HAP-1 (cell line): ENCODE measurements around the gene SFI1.

Experiments used
- DNase-seq, 2 experiments: peaks; one replicate each; pipeline ENCODE4 v3.0.0-alpha.2; 2016 to 2020; ENCODE audit warnings: low spot score in 2 of 2
- H3K27me3 ChIP-seq: fragments of 250-450 bp; sonication (Bioruptor Pico); 2 replicates; pipeline ENCODE4 v1.5.1; 2020; ENCODE audit warnings: low read depth, mild to moderate bottlenecking, moderate library complexity
- H3K36me3 ChIP-seq: fragments of 250-450 bp; sonication (Bioruptor Pico); replicated peaks from 2 replicates; pipeline ENCODE4 v1.5.1; 2020; ENCODE audit warnings: mild to moderate bottlenecking
- H3K4me1 ChIP-seq: fragments of 250-450 bp; sonication (Bioruptor Pico); 2 replicates; pipeline ENCODE4 v1.5.1; 2020; ENCODE audit warnings: mild to moderate bottlenecking
- H3K4me3 ChIP-seq: fragments of 250-450 bp; sonication (Bioruptor Pico); 2 replicates; pipeline ENCODE4 v1.5.1; 2020; ENCODE audit warnings: mild to moderate bottlenecking, moderate library complexity
- H3K9me3 ChIP-seq: fragments of 250-450 bp; sonication (Bioruptor Pico); 2 replicates; pipeline ENCODE4 v1.5.1; 2020; ENCODE audit warnings: mild to moderate bottlenecking, moderate library complexity
- in situ Hi-C: fragments of 300-500 bp; cut with MboI; formaldehyde crosslinking; loops from 3 replicates; pipeline ENCODE4 v1.14.3; 2020; ENCODE audit warnings: low sequenced_read_pairs, inconsistent platforms, mixed read lengths

SFI1 gene

DNA sequence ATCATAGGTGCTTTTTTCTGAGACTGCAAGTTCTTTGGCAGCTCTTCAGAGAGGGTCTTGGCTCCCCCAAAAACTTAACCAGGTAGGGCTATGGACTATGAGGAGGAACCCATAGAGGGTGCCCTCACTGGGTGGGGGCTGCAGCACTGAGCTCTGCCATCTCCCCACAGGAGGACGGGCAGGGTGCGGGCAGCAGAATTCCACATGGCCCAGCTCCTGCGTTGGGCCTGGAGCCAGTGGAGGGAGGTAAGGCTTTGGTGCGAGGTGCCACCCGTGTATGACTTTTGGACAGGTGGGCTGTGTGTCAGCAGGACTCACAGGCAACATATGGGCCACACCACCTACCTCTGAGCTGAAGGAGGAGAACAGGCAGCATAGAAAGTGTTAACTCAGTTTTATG lies 107.2 kb downstream of the SFI1 start:
- H3K4me3 ChIP-seq: no peak overlapping the region
- H3K27me3 ChIP-seq: no peaks in the 10 kb centered on the region
- H3K36me3 ChIP-seq: peaks cover 6% of the 10 kb centered on the region
- H3K9me3 ChIP-seq: no peaks in the 10 kb centered on the region
- in situ Hi-C loops: no loop called here
- H3K4me1 ChIP-seq: no peaks in the 10 kb centered on the region
- DNase-seq: no peak

DNA sequence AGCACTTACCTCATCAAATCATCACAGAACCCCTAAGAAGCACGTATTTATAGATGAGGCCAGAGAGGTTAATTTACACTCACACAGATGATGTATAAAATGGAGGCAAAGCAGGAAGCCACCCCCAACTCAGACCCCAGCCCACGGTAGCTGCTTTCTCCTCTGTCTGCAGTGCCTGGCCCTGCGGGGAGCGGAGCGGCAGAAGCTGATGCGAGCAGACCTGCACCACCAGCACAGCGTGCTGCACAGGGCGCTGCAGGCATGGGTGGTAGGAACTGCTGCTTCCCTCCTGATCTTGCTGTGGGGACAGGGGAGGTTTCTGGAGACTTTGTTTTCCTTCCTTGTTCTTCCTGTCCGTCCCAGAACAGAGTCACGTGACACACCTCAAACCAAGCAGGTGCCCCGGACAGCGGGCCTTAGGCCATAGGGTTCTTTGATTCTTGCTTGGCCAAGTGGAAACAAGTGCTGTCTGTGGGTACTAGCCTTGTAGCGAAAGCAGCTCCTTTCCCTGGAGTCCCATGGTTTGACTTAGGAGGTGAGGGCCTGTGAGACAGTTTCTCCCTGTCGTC lies 107.9 kb downstream of the SFI1 start:
- H3K9me3 ChIP-seq: no peaks in the 10 kb centered on the region
- H3K36me3 ChIP-seq: peaks cover 6% of the 10 kb centered on the region
- in situ Hi-C loops: no loop called here
- H3K4me1 ChIP-seq: no peaks in the 10 kb centered on the region
- DNase-seq: no peak
- H3K4me3 ChIP-seq: no peak overlapping the region
- no peaks in the 10 kb centered on the region for H3K27me3 ChIP-seq

DNA sequence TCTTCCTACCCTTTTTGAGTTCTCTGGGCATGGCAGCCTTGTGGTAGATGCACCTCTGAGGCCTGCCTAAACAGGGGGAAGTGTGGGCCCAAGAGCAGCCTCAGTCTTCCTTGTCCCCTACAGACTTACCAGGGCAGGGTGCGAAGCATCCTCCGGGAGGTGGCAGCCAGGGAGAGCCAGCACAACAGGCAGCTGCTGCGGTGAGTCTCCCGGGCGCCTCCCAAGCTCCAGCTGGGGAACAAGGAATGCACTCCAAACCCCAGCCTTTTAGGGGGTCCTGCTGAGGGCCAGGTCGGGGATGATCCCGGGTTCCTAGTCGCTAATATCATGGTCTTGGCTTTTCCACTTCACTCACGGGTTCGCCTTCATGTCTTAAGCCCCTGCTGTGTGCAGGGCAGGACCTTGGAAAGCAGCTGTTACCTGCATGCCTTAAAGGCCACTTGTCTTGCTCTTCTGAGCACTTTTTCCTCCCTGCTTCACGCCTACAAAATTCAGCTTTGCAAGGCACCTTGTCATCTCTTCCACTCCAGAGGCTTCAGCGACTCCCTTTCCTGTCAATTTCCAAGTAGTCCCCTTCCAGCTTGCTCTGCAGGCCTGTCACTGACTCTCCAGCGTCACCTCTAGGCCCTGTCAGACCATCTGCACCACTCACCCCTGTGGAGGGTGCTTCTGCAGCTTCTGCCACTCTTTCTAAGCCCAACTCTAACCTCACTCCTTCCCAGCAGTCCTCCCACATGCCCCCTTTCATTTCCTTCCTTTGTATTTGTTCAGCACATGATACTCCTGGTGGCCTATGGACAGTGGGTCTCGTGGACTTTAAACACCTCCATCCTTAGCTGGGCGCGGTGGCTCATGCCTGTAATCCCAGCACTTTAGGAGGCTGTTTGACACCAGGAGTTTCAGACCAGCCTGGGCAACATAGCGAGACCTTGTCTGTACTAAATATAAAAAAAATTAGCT lies 108.7 kb downstream of the SFI1 start:
- peaks cover 6% of the 10 kb centered on the region for H3K36me3 ChIP-seq
- no peaks in the 10 kb centered on the region for H3K27me3 ChIP-seq
- no peak for DNase-seq
- H3K4me3 ChIP-seq: no peak overlapping the region
- H3K9me3 ChIP-seq: no peaks in the 10 kb centered on the region
- in situ Hi-C loops: no loop called here
- no peaks in the 10 kb centered on the region for H3K4me1 ChIP-seq

DNA sequence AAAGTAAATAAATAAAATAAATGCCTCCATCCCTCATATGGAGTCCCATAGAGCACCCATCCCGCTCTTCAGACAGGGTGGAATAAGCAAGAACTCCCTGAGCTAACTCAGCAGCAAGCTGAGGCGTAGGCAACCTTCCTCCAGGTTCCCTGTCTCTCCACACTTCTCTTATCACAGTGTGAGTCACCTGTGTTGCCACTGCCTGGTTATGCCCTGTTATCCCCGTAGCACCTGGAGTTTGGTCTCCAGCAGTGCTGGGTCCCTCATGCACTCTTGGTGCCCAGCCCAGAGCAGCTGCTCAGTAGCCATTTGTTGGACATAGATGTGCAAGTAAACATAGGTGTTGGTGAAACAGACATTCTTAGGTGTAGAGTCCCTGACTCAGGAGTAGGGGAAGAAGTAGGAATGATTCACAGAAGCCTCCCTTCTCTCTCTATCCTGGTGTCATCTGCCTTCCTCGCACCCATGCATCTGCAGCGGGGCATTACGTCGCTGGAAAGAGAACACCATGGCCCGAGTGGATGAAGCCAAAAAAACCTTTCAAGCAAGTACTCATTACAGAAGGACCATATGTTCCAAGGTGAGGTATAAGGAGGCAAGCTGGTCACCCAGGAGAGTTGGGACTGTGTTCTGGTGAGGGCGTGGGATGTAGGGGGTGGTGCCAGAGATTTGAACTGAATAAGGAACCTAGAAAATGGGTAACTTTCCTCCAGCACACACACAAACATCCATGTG lies 109.7 kb downstream of the SFI1 start:
- no peak for DNase-seq
- Histone ChIP-seq H3K27me3 (no peaks in the 10 kb centered on the region), H3K4me3 (no peak overlapping the region), H3K9me3 (no peaks in the 10 kb centered on the region), H3K4me1 (no peaks in the 10 kb centered on the region), H3K36me3 (peaks cover 6% of the 10 kb centered on the region)
- in situ Hi-C loops: no loop called here

DNA sequence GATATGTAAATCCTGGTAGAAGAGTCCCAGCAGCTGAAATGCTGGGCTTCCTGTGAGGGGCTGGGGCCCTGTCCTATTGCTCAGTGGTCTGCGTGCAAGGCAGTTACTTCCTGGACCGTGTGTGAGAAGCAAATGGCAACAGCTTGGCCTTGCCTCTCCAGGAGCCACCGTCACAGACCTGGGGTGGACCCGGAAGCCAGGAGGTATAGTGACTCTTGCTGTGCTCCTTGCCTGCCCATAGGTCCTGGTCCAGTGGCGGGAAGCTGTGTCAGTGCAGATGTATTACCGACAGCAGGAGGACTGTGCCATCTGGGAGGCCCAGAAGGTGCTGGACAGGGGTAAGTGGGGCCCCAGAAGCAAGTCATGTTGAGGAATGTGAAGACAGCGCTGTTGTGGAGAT lies 111.4 kb downstream of the SFI1 start:
- no peaks in the 10 kb centered on the region for H3K27me3 ChIP-seq
- no peaks in the 10 kb centered on the region for H3K9me3 ChIP-seq
- no peaks in the 10 kb centered on the region for H3K4me1 ChIP-seq
- no peak overlapping the region for H3K4me3 ChIP-seq
- H3K36me3 ChIP-seq: peaks cover 3% of the 10 kb centered on the region
- no peak for DNase-seq
- in situ Hi-C loops: no loop called here

DNA sequence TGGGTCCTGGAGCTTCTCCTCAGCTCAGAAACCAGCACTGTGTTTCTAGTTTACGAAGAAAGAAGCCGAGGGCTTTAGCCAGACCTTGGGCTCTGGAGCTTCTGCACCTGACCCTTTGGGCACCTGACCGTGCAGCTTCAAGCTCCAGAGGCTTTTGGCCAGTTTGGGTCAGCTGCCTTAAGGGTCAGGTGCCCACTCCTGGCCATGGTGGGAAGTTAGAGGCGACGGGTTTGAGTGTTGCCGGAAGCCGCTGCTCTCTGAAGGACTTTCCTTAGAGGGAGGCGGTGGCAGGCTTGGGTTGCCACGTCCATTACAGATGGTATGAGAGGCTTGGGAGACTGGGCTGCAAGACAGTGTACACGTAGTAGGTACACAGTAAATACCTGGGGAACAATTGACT lies 113.4 kb downstream of the SFI1 start:
- no peak overlapping the region for H3K4me3 ChIP-seq
- H3K9me3 ChIP-seq: no peaks in the 10 kb centered on the region
- no peak for DNase-seq
- H3K27me3 ChIP-seq: no peaks in the 10 kb centered on the region
- no peaks in the 10 kb centered on the region for H3K36me3 ChIP-seq
- in situ Hi-C loops: no loop called here
- H3K4me1 ChIP-seq: no peaks in the 10 kb centered on the region

DNA sequence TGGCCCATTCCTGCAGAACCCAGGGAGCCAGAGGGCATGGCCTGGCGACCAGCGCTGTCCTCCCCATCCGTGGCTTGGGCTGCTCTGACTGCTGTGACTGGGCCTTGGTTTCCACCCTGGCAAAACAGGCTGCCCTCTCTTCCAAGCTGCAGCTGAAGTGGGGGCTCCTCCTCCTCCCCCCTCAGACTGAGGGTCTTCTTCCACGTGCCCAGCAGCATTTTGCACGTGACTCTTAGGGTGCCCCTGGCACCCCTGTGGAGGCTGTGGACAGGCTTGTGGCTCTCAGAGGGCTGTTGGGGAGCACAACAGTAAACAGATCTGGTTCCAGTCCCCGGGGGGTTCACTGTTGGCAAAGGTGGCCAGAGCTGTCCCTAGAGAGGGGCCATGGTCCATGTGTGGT lies 114.3 kb downstream of the SFI1 start:
- H3K4me1 ChIP-seq: no peaks in the 10 kb centered on the region
- no peaks in the 10 kb centered on the region for H3K36me3 ChIP-seq
- in situ Hi-C loops: no loop called here
- no peaks in the 10 kb centered on the region for H3K9me3 ChIP-seq
- peak in 1 of 2 experiments; percentile 6 for DNase-seq
- H3K27me3 ChIP-seq: no peaks in the 10 kb centered on the region
- no peak overlapping the region for H3K4me3 ChIP-seq

DNA sequence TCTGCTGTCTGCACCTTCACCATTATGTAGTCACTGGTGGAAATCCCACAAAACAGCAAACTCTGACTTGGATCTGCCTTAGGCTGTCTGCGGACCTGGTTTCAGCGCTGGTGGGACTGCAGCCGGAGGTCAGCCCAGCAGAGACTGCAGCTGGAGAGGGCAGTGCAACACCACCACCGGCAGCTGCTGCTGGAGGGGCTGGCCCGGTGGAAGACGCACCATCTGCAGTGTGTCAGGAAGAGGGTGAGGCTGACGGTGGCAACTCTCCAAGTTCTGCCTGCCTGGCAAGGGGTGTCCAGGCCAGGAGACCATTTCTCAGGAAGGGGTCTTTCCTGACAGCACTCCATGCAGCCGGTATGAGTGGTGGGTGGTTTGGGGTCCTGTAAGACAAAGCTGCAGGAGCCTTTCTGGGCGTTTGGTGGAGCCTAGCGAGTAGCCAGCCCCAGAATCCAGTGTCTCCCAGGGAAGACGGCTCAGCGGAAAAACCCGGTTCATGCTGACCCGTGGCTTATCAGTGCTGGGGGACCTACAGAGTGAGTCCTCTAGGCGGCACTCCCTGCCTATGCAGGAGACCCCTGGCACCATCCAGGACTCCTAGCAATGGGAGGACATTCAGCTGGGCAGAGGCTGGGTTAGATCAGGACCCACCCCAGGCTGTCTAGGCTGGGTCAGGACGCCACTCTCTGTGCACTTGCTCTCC lies 114.9 kb downstream of the SFI1 start:
- DNase-seq: peak in 1 of 2 experiments; percentile 5
- no peaks in the 10 kb centered on the region for H3K27me3 ChIP-seq
- no peaks in the 10 kb centered on the region for H3K4me1 ChIP-seq
- no peaks in the 10 kb centered on the region for H3K36me3 ChIP-seq
- no peak overlapping the region for H3K4me3 ChIP-seq
- no peaks in the 10 kb centered on the region for H3K9me3 ChIP-seq
- in situ Hi-C loops: no loop called here

DNA sequence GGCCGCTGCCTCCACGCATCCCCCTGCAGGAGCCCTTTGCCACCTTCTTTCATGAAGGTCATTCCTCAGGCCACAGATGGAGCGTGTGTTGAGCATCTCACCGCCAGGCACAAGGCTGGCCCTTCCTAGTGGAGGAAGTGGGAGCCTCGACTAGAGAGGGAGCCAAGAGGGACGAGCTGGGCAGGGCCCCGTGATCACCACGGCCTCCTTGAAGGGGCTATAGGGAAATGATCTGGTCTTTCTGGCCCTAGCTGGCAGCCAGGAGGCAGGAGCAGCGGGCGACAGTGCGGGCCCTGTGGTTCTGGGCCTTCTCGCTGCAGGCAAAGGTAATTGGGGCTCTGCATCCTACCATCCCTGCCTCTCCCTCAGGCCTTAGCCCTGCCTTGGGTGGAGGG lies 116.6 kb downstream of the SFI1 start:
- in situ Hi-C loops: no loop called here
- no peaks in the 10 kb centered on the region for H3K4me1 ChIP-seq
- DNase-seq: no peak

DNA sequence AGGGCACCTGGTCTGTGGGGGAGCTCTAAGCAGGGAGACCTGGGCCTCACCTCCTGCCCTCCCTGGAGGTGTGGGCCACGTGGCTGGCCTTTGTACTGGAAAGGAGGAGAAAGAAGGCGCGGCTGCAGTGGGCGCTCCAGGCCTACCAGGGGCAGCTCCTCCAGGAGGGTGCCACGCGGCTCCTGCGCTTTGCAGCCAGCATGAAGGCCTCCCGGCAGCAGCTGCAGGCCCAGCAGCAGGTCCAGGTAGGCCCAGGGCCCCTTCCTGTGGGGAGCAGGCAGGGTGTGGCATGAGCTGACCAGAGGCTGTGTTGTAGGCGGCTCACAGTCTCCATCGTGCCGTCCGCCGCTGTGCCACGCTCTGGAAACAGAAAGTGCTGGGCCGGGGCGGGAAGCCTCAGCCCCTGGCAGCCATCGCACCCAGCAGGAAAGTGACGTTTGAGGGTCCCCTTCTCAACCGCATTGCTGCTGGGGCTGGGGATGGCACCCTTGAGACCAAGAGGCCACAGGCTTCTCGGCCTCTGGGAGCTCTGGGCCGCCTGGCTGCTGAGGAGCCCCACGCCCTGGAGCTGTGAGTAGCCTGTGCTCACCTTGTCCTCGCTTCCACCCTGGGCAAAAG lies 117.1 kb downstream of the SFI1 start:
- no peaks in the 10 kb centered on the region for H3K9me3 ChIP-seq
- H3K4me3 ChIP-seq: no peak overlapping the region
- peaks cover 3% of the 10 kb centered on the region; the same call in 1 of the 2 replicates for H3K36me3 ChIP-seq
- H3K4me1 ChIP-seq: no peaks in the 10 kb centered on the region
- no peaks in the 10 kb centered on the region for H3K27me3 ChIP-seq
- no peak for DNase-seq
- in situ Hi-C loops: no loop called here

More for the DNA sequence above, 116.6 kb downstream of the SFI1 start:
- H3K9me3 ChIP-seq: no peaks in the 10 kb centered on the region
- H3K4me3 ChIP-seq: no peak overlapping the region
- peaks cover 3% of the 10 kb centered on the region; the same call in 1 of the 2 replicates for H3K36me3 ChIP-seq
- H3K27me3 ChIP-seq: no peaks in the 10 kb centered on the region

DNA sequence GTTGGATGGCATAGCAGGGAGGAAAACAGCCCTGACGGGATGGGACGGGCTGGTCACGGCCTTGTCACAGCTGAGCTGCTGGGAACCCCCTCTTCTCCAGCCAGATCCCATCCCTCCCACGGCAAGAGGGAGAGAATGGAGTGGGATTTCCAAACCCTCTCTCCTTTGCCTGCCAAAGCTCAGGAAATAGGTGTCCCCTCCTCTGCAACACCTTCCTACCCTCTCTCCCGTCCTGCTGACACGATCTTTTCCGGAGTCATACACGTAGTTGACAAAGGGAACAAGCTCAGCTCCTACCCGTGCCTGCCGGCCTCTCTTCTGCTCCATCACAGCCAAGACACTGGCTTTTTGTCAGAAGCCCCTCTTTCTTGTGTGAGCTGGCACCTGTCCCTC lies 117.6 kb downstream of the SFI1 start:
- in situ Hi-C loops: no loop called here
- no peak overlapping the region for H3K4me3 ChIP-seq
- H3K4me1 ChIP-seq: no peaks in the 10 kb centered on the region
- no peaks in the 10 kb centered on the region for H3K9me3 ChIP-seq
- H3K27me3 ChIP-seq: no peaks in the 10 kb centered on the region
- H3K36me3 ChIP-seq: peaks cover 4% of the 10 kb centered on the region
- DNase-seq: no peak

DNA sequence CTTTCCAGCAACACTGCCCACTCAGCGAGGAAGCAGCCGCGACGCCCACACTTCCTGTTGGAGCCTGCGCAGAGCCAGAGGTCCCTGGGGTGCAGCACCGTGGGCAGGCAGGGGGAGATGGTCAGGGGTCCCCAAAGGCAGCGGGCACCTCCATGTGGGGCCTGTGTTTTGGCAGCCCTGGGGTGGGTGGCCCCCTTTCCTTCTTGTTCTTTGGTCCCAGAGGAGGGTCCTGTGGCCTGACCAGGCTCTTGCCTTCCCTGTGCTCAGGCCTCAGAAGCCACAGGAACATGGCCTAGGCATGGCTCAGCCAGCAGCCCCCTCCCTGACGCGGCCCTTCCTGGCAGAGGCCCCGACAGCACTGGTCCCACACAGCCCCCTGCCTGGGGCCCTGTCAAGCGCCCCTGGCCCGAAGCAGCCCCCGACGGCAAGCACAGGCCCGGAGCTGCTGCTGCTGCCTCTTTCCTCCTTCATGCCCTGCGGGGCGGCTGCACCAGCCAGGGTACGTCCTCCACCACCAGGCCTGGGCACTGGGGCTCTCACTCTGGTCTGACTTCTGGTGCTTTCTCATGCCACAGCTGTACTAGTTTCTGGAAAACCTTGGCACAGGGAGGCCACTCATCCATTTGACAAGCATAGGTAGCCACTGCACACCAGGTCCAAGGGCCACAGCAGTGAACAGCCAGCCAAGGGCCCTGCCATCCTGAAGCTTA lies 118.6 kb downstream of the SFI1 start:
- H3K36me3 ChIP-seq: peaks cover 14% of the 10 kb centered on the region
- no peaks in the 10 kb centered on the region for H3K4me1 ChIP-seq
- no peaks in the 10 kb centered on the region for H3K9me3 ChIP-seq
- no peak overlapping the region for H3K4me3 ChIP-seq
- in situ Hi-C loops: no loop called here
- no peaks in the 10 kb centered on the region for H3K27me3 ChIP-seq
- no peak for DNase-seq

DNA sequence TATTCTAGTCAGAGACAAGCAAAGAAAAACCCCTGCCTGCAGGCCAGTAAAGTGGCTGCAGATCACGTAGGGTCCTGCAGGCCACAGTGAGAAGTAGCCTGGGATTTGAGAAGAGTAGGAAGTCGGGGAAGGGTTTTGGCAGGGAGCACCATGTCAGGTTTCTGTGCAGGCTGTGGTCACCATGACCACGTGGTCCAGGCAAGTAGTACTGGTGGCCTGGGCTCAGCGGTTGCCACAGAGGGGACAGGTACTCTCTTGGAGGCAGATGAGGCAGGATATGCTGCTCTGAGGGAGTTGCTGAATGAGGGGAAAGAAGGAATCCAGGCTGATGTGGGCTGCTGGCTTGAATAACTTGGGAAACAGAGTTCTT lies 119.1 kb downstream of the SFI1 start:
- H3K36me3 ChIP-seq: peaks cover 18% of the 10 kb centered on the region
- no peaks in the 10 kb centered on the region for H3K9me3 ChIP-seq
- DNase-seq: no peak
- H3K4me3 ChIP-seq: no peak overlapping the region
- in situ Hi-C loops: no loop called here
- no peaks in the 10 kb centered on the region for H3K4me1 ChIP-seq
- no peaks in the 10 kb centered on the region for H3K27me3 ChIP-seq
